GM12892 (cell line): ENCODE data around the gene KCNIP4.

ENCODE experiments used
- POLR2A ChIP-seq: IDR thresholded peaks from 2 replicates; pipeline ENCODE4 v1.6.1; 2011; ENCODE audit warnings: low read depth, low read length, control low read depth
- POLR2AphosphoS5 ChIP-seq: IDR thresholded peaks from 2 replicates; pipeline ENCODE4 v1.6.1; 2011; ENCODE audit warnings: low read depth, low read length, control low read depth

- no peak for TF ChIP-seq POLR2A
- TF ChIP-seq POLR2AphosphoS5: no peak
Measured at GRCh38 chr4:20960291-20960690, 988.3 kb downstream of the KCNIP4 start.
